Spinal cord (tissue), 10 donors: ENCODE data around the gene SMCO3. TPM values are rescaled to one million over a fixed set of nuclear protein-coding genes. Genes with fewer than 3 reads are reported as not detected.
A peak's percentile ranks its signal among the peaks of the same experiment; 100 is the strongest.

Source experiments
- DNase-seq, 6 donors: peaks; one replicate each; pipeline versions ENCODE4 v3.0.0 to v3.0.0-alpha.2; 2013 to 2015; ENCODE audit warnings: low spot score in 6 of 6, low read depth in 4 of 6
- H3K27ac ChIP-seq: one replicate; pipeline ENCODE4 v1.5.1; 2013; ENCODE audit warnings: low read depth, low read length, control low read depth
- H3K27me3 ChIP-seq: one replicate; pipeline ENCODE4 v1.6.1; 2013; ENCODE audit warnings: low read length; ENCODE audit not compliant: control insufficient read depth, insufficient read depth
- H3K36me3 ChIP-seq: one replicate; pipeline ENCODE4 v1.6.1; 2013; ENCODE audit warnings: low read length; ENCODE audit not compliant: control insufficient read depth, insufficient read depth
- H3K4me1 ChIP-seq: one replicate; pipeline ENCODE4 v1.6.1; 2013; ENCODE audit warnings: low read length; ENCODE audit not compliant: control insufficient read depth, insufficient read depth
- H3K4me3 ChIP-seq: one replicate; pipeline ENCODE4 v1.5.1; 2013; ENCODE audit warnings: low read depth, low read length, control low read depth
- H3K9me3 ChIP-seq: one replicate; pipeline ENCODE4 v1.6.1; 2013; ENCODE audit warnings: low read length; ENCODE audit not compliant: control insufficient read depth, insufficient read depth
- WGBS: methylation state at CpG from one replicate; pipeline ENCODE4 v1.1.5; 2013; ENCODE audit warnings: missing lambda C conversion rate; ENCODE audit not compliant: insufficient coverage; 5-methylcytosine and 5-hydroxymethylcytosine counted together
- long read RNA-seq, 4 donors: transcript quantifications; one replicate each; lab custom pipeline, GENCODE V29; 2026
- polyA plus RNA-seq, 2 donors: library from polyadenylated mRNA; unstranded; fragments of 120-200 nt; gene quantifications; one replicate each; pipeline ENCODE4 v1.2.1, GENCODE V29; 2013; ENCODE audit not compliant: insufficient read length in 2 of 2
- total RNA-seq, 2 donors: library from RNA; depleted of rRNA in 1 of 2; stranded (reverse); fragments of 120-200 nt in 1 of 2; fragments of >200 nt in 1 of 2; gene quantifications; one replicate each; pipeline versions ENCODE4 v1.2.3 to v1.2.4, GENCODE V29; 2013 to 2014
- donor health status: healthy.

SMCO3 gene
- total RNA-seq (1 to 10 TPM; 5.0 to 7.4 TPM), polyA plus RNA-seq (1 to 10 TPM in 1 of 2 donors, under 1 TPM in 1; 0.44 to 1.2 TPM)
- long read RNA-seq, donor 1, partial matches to known transcripts, result 0 of 2 reads
- long read RNA-seq, donor 1, other reads (novel, unspliced or antisense), result 0 of 2 reads
- long read RNA-seq, donor 2, result 0 reads
- long read RNA-seq, donor 3, result 0 reads
- long read RNA-seq, donor 4, result 0 reads

DNA sequence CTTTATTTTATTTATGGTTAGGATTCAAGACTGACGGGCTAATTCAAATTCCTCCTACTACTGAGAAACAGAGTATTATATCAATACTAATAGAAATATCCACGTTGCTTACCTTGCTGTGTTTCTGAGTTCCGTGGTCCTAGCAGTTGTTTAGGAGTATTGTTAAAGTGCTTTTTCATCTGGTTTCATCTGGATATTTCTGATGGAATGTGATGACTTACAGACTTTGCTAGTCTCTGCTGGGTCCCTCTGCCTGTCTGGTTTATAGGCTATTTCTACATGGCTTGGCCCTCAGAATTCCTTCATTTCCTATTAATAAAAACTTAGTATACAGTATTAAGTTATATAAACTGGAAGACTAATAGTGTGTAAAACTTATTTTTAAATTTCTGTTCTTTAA lies at the start of gene SMCO3:
SMCO3 (minus strand) TSS at position 169 of the 400 bp plus-strand sequence. CDS start 7,502 bp downstream, outside the sequence.
- WGBS, result no CpG with 5 or more reads among the region's 3 CpGs
- Histone ChIP-seq H3K9me3 (no peaks in the 10 kb centered on the region), H3K36me3 (no peaks in the 10 kb centered on the region), H3K27ac (no peak within 1 kb of the TSS), H3K27me3 (no peaks in the 10 kb centered on the region), H3K4me3 (peak within 1 kb of the TSS; percentile 16), H3K4me1 (no peaks in the 10 kb centered on the region)
- no peak for DNase-seq

DNA sequence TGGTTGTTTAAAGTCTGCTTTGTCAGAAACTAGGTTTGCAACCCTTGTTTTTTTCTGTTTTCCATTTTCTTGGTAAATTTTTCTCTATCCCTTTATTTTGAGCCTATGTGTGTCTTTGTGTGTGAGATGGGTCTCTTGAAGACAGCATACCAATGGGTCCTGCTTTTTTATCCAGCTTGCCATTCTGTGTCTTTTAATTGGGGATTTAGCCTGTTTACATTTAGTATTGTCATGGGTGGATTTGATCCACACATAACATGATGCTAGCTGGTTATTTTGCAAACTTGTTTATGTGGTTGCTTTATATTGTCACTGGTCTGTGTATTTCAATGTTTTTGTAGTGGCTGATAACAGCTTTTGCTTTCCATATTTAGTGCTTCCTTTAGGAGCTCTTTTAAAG lies 46.5 kb upstream of the SMCO3 start:
- no peak overlapping the region for H3K27ac ChIP-seq
- no peak for DNase-seq
- peaks cover 15% of the 10 kb centered on the region for H3K9me3 ChIP-seq
- H3K4me1 ChIP-seq, result no peaks in the 10 kb centered on the region
- H3K27me3 ChIP-seq, result no peaks in the 10 kb centered on the region
- no peak overlapping the region for H3K4me3 ChIP-seq
- H3K36me3 ChIP-seq, result no peaks in the 10 kb centered on the region

DNA sequence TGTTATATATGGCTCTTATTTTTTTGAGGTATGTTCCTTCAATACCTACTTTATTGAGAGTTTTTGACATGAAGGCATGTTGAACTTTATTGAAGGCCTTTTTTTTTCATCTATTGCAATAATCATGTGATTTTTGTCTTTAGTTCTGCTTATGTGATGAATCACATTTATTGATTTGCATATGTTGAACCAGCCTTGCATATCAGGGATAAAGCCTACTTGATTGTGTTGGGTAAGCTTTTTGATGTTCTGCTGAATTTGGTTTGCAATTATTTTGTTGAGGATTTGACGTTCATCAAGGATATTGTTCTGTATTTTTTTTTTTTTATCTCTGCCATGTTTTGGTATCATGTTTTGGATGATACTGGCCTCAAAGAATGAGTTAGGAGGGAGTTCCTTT lies 44.5 kb upstream of the SMCO3 start:
- H3K9me3 ChIP-seq, result peaks cover 15% of the 10 kb centered on the region
- no peaks in the 10 kb centered on the region for H3K4me1 ChIP-seq
- H3K4me3 ChIP-seq, result no peak overlapping the region
- no peaks in the 10 kb centered on the region for H3K27me3 ChIP-seq
- 100% methylated on average over 1 of the region's 1 CpG for WGBS
- no peaks in the 10 kb centered on the region for H3K36me3 ChIP-seq
- no peak overlapping the region for H3K27ac ChIP-seq
- no peak for DNase-seq

DNA sequence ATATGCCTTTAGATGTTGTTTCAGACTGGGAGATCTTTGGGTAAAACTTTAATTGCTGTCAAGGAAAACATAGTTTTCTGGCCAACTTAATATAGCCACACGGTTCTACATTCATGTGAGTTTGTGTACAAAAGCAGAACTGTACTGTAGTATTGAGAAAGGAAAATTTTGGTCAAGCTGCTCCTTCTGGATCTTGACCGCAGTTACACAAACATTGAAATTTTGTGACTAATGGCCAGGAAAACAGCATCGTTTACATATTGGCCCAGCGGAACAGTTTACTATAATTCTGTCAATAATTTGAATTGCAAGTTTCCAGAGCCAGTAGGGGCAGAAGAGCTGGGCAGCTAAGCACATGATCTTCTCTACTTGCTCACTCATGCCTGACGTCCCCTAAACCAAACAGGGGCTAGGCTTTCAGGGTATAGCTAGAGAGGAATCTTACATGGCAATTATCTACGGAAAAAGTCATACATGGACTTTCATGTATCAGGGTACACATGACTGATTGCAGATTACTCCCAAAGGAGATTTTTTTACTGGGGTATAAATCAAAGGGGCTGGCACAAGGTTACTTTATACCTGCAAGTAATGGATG lies 40.7 kb upstream of the SMCO3 start:
- H3K9me3 ChIP-seq, result peaks cover 10% of the 10 kb centered on the region
- H3K27ac ChIP-seq, result peak overlapping the region; percentile 40
- DNase-seq, result no peak
- H3K4me3 ChIP-seq, result no peak overlapping the region
- H3K36me3 ChIP-seq, result no peaks in the 10 kb centered on the region
- H3K4me1 ChIP-seq, result no peaks in the 10 kb centered on the region
- no peaks in the 10 kb centered on the region for H3K27me3 ChIP-seq
- WGBS, result 63% methylated on average over 4 of the region's 6 CpGs

DNA sequence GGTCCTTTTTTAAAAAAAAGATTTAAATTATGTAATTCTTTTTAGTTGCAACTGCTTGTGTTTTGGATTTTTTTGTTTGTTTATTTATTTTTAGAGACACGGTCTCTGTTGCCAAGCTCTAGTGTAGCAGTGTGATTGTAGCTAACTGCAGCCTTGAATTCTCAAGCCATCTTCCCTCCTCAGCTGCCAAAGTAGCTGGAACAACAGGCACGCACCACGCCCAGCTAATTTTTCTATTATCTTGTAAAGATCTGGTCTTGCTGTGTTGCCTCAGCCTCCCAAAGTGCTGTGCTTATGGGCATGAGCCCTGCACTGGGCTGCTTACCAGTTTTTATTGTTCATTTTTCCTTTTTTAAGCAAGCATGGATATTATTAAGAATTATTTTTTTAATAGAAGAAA lies 40.0 kb upstream of the SMCO3 start:
- Histone ChIP-seq H3K4me1 (no peaks in the 10 kb centered on the region), H3K4me3 (no peak overlapping the region), H3K9me3 (peaks cover 9% of the 10 kb centered on the region), H3K27me3 (no peaks in the 10 kb centered on the region), H3K27ac (peak overlapping the region; percentile 40), H3K36me3 (no peaks in the 10 kb centered on the region)
- DNase-seq, result peak in 1 of 6 donors; percentile 30
- no CpG with 5 or more reads among the region's 3 CpGs for WGBS

DNA sequence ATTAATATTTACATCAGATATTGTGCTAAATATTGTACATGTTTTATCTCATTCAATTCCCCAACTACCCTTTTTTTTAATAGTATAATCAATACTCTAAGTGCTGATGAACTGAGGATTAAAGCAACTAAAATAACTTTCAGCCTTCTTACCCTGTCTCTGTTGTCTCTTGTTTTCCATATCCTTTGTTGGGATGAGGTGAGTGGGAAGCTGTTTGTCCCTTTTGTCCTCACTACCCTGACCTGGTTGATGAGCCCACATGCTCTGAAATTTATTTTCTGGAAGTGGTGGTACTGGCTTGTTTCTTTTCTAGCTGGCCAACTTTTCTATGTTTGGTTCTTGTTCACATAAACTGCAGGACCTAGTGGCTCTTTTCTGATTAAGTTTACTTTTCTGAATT lies 38.9 kb upstream of the SMCO3 start:
- peaks cover 7% of the 10 kb centered on the region for H3K9me3 ChIP-seq
- H3K4me1 ChIP-seq, result no peaks in the 10 kb centered on the region
- H3K4me3 ChIP-seq, result no peak overlapping the region
- no peak overlapping the region for H3K27ac ChIP-seq
- no peaks in the 10 kb centered on the region for H3K27me3 ChIP-seq
- no peaks in the 10 kb centered on the region for H3K36me3 ChIP-seq
- DNase-seq, result no peak

DNA sequence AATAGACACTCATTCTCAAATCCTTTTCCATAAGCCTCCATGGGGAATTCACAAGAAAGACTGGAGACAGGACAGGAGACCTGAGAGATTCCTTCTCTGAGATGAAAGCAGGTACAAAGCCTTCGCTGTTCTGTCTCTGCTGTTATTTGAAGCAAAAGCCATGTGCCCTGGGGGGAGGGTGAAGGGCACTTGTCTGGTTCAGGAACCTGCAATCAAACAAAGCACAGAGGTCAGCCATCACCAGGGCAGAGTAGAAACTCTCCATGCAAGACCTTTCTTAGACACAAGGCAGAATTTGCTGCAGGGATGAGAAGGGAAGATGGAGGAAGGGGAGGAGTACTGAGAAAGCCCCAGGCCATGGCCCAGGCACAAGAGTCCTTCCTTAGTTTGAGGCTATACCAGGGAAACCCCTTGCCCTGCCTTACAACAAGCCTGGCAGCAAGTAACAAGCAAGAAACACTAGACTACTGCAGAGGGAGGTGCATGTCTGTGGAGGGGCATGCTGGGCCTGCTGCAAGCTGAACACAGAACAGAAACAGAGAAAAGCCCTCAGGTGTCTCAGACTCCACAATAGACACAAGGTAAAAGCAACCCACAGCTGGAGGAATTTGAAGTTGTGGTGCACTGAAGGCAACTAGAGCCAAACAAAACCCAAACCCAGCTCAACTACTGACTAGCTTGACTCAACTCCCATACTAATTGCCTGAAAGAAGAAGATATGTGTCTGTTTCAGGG lies 37.1 kb upstream of the SMCO3 start:
- no peak for DNase-seq

DNA sequence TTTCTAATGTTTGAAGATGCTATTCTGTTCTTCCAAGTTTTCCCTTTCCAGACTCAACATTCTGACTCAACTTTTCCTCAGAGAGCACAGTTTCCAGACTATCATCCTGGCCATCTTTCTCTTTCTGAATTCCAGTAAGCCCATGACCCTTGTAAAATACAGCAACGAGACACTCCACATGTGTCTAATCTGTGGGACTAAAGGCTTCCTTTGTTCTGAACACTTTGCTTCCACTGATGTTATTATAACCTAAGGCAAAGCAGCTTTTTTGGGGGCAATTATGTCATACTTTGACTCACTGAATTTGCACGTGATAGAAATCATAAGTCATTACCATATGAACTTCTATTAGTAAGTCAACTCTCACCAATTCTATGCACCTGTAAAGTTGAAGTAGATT lies 35.7 kb upstream of the SMCO3 start:
- DNase-seq, result peak in 1 of 6 donors; percentile 35
- 40% methylated on average over 1 of the region's 2 CpGs for WGBS
- no peaks in the 10 kb centered on the region for H3K9me3 ChIP-seq
- H3K36me3 ChIP-seq, result no peaks in the 10 kb centered on the region
- no peak overlapping the region for H3K4me3 ChIP-seq
- peak overlapping the region; percentile 33 for H3K27ac ChIP-seq
- no peaks in the 10 kb centered on the region for H3K27me3 ChIP-seq
- no peaks in the 10 kb centered on the region for H3K4me1 ChIP-seq

More for the DNA sequence above, 37.1 kb upstream of the SMCO3 start:
- WGBS, result no CpG with 5 or more reads among the region's 1 CpG
- H3K4me1 ChIP-seq, result no peaks in the 10 kb centered on the region
- H3K4me3 ChIP-seq, result no peak overlapping the region
- no peak overlapping the region for H3K27ac ChIP-seq
- H3K27me3 ChIP-seq, result no peaks in the 10 kb centered on the region
- H3K36me3 ChIP-seq, result no peaks in the 10 kb centered on the region
- peaks cover 2% of the 10 kb centered on the region for H3K9me3 ChIP-seq

DNA sequence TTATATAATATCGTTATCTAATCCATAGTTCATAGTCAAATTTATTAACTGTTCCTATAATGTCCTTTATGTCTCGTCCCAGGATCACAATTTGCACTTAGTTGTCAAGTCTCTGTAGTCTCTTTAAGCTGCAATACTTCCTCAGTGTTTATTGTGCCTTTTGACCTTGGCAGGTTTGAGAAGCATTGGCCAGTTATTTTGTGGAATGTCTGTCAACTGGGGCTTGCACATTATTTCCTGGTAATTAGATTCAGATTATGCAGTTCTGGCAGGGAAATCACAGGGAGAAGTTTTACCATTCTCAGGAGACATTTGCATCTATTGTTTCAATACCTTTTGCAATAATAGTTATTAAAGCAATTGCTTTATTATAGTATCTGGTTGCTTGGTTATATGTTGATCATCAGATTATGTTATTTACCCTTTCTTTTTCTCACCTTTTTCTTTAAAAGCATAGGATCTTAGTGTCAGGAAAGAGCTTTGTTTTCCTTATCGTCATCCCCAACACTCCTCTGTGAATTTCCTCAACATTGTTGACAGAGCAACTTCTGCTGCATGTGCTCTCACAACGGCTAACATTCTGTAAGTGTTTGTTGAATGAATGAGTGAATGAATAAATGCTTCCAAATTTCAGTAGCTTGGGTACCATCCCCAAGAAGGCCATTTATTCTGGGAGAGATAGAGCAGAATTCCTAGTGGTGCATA lies 33.0 kb upstream of the SMCO3 start:
- DNase-seq, result peak in 1 of 6 donors; percentile 48
- H3K27ac ChIP-seq, result no peak overlapping the region
- H3K4me1 ChIP-seq, result no peaks in the 10 kb centered on the region
- no peaks in the 10 kb centered on the region for H3K27me3 ChIP-seq
- no peaks in the 10 kb centered on the region for H3K9me3 ChIP-seq
- WGBS, result 60% methylated on average over 1 of the region's 4 CpGs
- no peaks in the 10 kb centered on the region for H3K36me3 ChIP-seq
- H3K4me3 ChIP-seq, result no peak overlapping the region
